HEK293 (cell line): ENCODE results near the gene PWWP2A.

Experiments
- GLI4 ChIP-seq: fragments of 450-650 bp; formaldehyde crosslinking; IDR thresholded peaks from 2 replicates; pipeline ENCODE4 v1.5.1; 2016; ENCODE audit warnings: missing biosample characterization, missing genetic modification characterization
- HOXD13 ChIP-seq: sonication (generic); formaldehyde crosslinking; IDR thresholded peaks from 2 replicates; pipeline ENCODE4 v1.8.0; 2022; ENCODE audit warnings: missing genetic modification reagents, borderline replicate concordance
- INSM2 ChIP-seq: fragments of 450-650 bp; formaldehyde crosslinking; IDR thresholded peaks from 2 replicates; pipeline ENCODE4 v1.5.1; 2016; ENCODE audit warnings: missing biosample characterization, missing genetic modification characterization
- KLF7 ChIP-seq: fragments of 450-650 bp; formaldehyde crosslinking; IDR thresholded peaks from 2 replicates; pipeline ENCODE4 v1.5.1; 2016; ENCODE audit warnings: missing biosample characterization, missing genetic modification characterization, borderline replicate concordance
- TCF7L2 ChIP-seq: IDR thresholded peaks from 2 replicates; pipeline ENCODE4 v1.6.1; 2011; ENCODE audit warnings: low read depth, mild to moderate bottlenecking, inconsistent platforms, low read length, moderate library complexity, borderline replicate concordance
- TRIM28 ChIP-seq: IDR thresholded peaks from 2 replicates; pipeline ENCODE4 v1.6.1; 2011; ENCODE audit warnings: low read length, control low read depth, borderline replicate concordance
- ZBTB17 ChIP-seq: fragments of 450-650 bp; formaldehyde crosslinking; IDR thresholded peaks from 2 replicates; pipeline ENCODE4 v1.5.1; 2016; ENCODE audit warnings: missing biosample characterization, missing genetic modification characterization
- ZBTB20 ChIP-seq: fragments of 450-650 bp; formaldehyde crosslinking; IDR thresholded peaks from 2 replicates; pipeline ENCODE4 v1.5.1; 2016; ENCODE audit warnings: missing biosample characterization, missing genetic modification characterization
- ZBTB26 ChIP-seq: fragments of 450-650 bp; formaldehyde crosslinking; optimal IDR thresholded peaks from 2 replicates; pipeline ENCODE3; 2016; ENCODE audit warnings: missing biosample characterization, mild to moderate bottlenecking, missing genetic modification characterization
- ZBTB48 ChIP-seq: fragments of 450-650 bp; formaldehyde crosslinking; IDR thresholded peaks from 2 replicates; pipeline ENCODE4 v1.5.1; 2016; ENCODE audit warnings: missing biosample characterization, missing genetic modification characterization
- ZBTB7A ChIP-seq: fragments of 450-650 bp; formaldehyde crosslinking; IDR thresholded peaks from 2 replicates; pipeline ENCODE4 v1.5.1; 2016; ENCODE audit warnings: low read depth, missing biosample characterization, missing genetic modification characterization
- ZBTB8A ChIP-seq: fragments of 450-650 bp; formaldehyde crosslinking; IDR thresholded peaks from 2 replicates; pipeline ENCODE4 v1.5.1; 2016; ENCODE audit warnings: missing biosample characterization, missing genetic modification characterization
- ZFP3 ChIP-seq: fragments of 450-650 bp; formaldehyde crosslinking; IDR thresholded peaks from 2 replicates; pipeline ENCODE4 v1.5.1; 2016; ENCODE audit warnings: low read depth, missing biosample characterization, missing genetic modification characterization
- ZFP37 ChIP-seq: fragments of 450-650 bp; formaldehyde crosslinking; IDR thresholded peaks from 2 replicates; pipeline ENCODE4 v1.5.1; 2016; ENCODE audit warnings: missing biosample characterization, missing genetic modification characterization
- ZNF155 ChIP-seq: fragments of 450-650 bp; formaldehyde crosslinking; IDR thresholded peaks from 2 replicates; pipeline ENCODE4 v1.5.1; 2016; ENCODE audit warnings: missing biosample characterization, missing genetic modification characterization
- ZNF157 ChIP-seq: fragments of 450-650 bp; formaldehyde crosslinking; IDR thresholded peaks from 2 replicates; pipeline ENCODE4 v1.5.1; 2016; ENCODE audit warnings: missing biosample characterization, missing genetic modification characterization
- ZNF223 ChIP-seq: fragments of 450-650 bp; formaldehyde crosslinking; IDR thresholded peaks from 2 replicates; pipeline ENCODE4 v1.5.1; 2016; ENCODE audit warnings: missing biosample characterization, missing genetic modification characterization
- ZNF239 ChIP-seq: fragments of 450-650 bp; formaldehyde crosslinking; IDR thresholded peaks from 2 replicates; pipeline ENCODE4 v1.5.1; 2016; ENCODE audit warnings: missing biosample characterization, missing genetic modification characterization
- ZNF335 ChIP-seq: fragments of 450-650 bp; formaldehyde crosslinking; conservative IDR thresholded peaks from 2 replicates; pipeline ENCODE4 v1.5.1; 2016; ENCODE audit warnings: missing biosample characterization, missing genetic modification characterization
- ZNF423 ChIP-seq: fragments of 450-650 bp; formaldehyde crosslinking; IDR thresholded peaks from 2 replicates; pipeline ENCODE4 v1.5.1; 2016; ENCODE audit warnings: missing biosample characterization, missing genetic modification characterization
- ZNF488 ChIP-seq: fragments of 450-650 bp; formaldehyde crosslinking; IDR thresholded peaks from 2 replicates; pipeline ENCODE4 v1.5.1; 2016; ENCODE audit warnings: missing biosample characterization, missing genetic modification characterization
- ZNF513 ChIP-seq: fragments of 450-650 bp; IDR thresholded peaks from 2 replicates; pipeline ENCODE4 v1.5.1; 2018; ENCODE audit warnings: missing biosample characterization, missing genetic modification characterization
- ZNF529 ChIP-seq: fragments of 450-650 bp; formaldehyde crosslinking; IDR thresholded peaks from 2 replicates; pipeline ENCODE4 v1.5.1; 2017; ENCODE audit warnings: missing genetic modification characterization, missing biosample characterization; ENCODE audit not compliant: insufficient replicate concordance
- ZNF561 ChIP-seq: fragments of 450-650 bp; IDR thresholded peaks from 2 replicates; pipeline ENCODE4 v1.5.1; 2018; ENCODE audit warnings: missing biosample characterization, missing genetic modification characterization, borderline replicate concordance
- ZNF585B ChIP-seq: fragments of 450-650 bp; formaldehyde crosslinking; IDR thresholded peaks from 2 replicates; pipeline ENCODE4 v1.5.1; 2016; ENCODE audit warnings: missing biosample characterization, missing genetic modification characterization
- ZNF610 ChIP-seq: fragments of 450-650 bp; formaldehyde crosslinking; IDR thresholded peaks from 2 replicates; pipeline ENCODE4 v1.5.1; 2016; ENCODE audit warnings: missing biosample characterization, missing genetic modification characterization, borderline replicate concordance
- ZNF626 ChIP-seq: fragments of 450-650 bp; sonication (Bioruptor Pico); formaldehyde crosslinking; IDR thresholded peaks from 2 replicates; pipeline ENCODE4 v1.5.1; 2018; ENCODE audit warnings: missing biosample characterization, missing genetic modification characterization, inconsistent platforms
- ZNF629 ChIP-seq: fragments of 450-650 bp; formaldehyde crosslinking; IDR thresholded peaks from 2 replicates; pipeline ENCODE4 v1.5.1; 2017; ENCODE audit warnings: missing biosample characterization, missing genetic modification characterization
- ZNF639 ChIP-seq: fragments of 450-650 bp; formaldehyde crosslinking; IDR thresholded peaks from 2 replicates; pipeline ENCODE4 v1.5.1; 2016; ENCODE audit warnings: missing biosample characterization, missing genetic modification characterization
- ZNF645 ChIP-seq: fragments of 450-650 bp; formaldehyde crosslinking; IDR thresholded peaks from 2 replicates; pipeline ENCODE4; 2016; ENCODE audit warnings: missing biosample characterization, missing genetic modification characterization
- ZNF768 ChIP-seq: fragments of 450-650 bp; formaldehyde crosslinking; IDR thresholded peaks from 2 replicates; pipeline ENCODE4 v1.5.1; 2018; ENCODE audit warnings: missing biosample characterization, mild to moderate bottlenecking, missing genetic modification characterization
- ZNF776 ChIP-seq: fragments of 450-650 bp; formaldehyde crosslinking; IDR thresholded peaks from 2 replicates; pipeline ENCODE4 v1.5.0; 2017; ENCODE audit warnings: missing biosample characterization, missing genetic modification characterization, borderline replicate concordance

The PWWP2A gene

GRCh38 chr5:160165137-160166068 lies 46.2 kb upstream of the PWWP2A start (continued):
- no peak for TF ChIP-seq ZBTB26 (tag by site-specific recombination)
- no peak for TF ChIP-seq ZBTB7A (tag by site-specific recombination)
- TF ChIP-seq ZNF610 (tag by site-specific recombination) = no peak
- no peak for TF ChIP-seq TRIM28
- TF ChIP-seq ZNF776 (tag by site-specific recombination) = no peak
- no peak for TF ChIP-seq ZNF223
- no peak for TF ChIP-seq ZNF239 (tag by site-specific recombination)
- TF ChIP-seq ZNF645 = no peak
- TF ChIP-seq ZNF155 = no peak
- peak; percentile 78 for TF ChIP-seq ZNF335 (tag by site-specific recombination)
- TF ChIP-seq ZBTB20 = peak; percentile 21; the same call in 1 of the 2 replicates
- no peak for TF ChIP-seq ZNF768 (tag by site-specific recombination)
- no peak for TF ChIP-seq INSM2 (tag by site-specific recombination)
- peak; percentile 16; the same call in 1 of the 2 replicates for TF ChIP-seq ZNF629 (tag by site-specific recombination)
- TF ChIP-seq ZBTB48 = peak; percentile 67
- no peak for TF ChIP-seq ZNF488
- peak; percentile 71 for TF ChIP-seq ZBTB17 (tag by site-specific recombination)
- no peak for TF ChIP-seq TCF7L2
- no peak for TF ChIP-seq ZNF626
- TF ChIP-seq ZNF157 (tag by site-specific recombination) = no peak
- no peak for TF ChIP-seq ZFP3 (tag by site-specific recombination)
- TF ChIP-seq ZNF585B (tag by site-specific recombination) = no peak
- TF ChIP-seq GLI4 (tag by site-specific recombination) = no peak
- TF ChIP-seq ZNF529 (tag by site-specific recombination) = no peak
- TF ChIP-seq ZBTB8A = no peak
- 0 out of 2 replicates have a peak, but pooled peaks have one; percentile 25 for TF ChIP-seq KLF7 (tag by site-specific recombination)
- TF ChIP-seq ZNF639 (tag by site-specific recombination) = no peak
- peak; percentile 37; the same call in 1 of the 2 replicates for TF ChIP-seq ZNF561 (tag by site-specific recombination)
- peak; percentile 70; the same call in 1 of the 2 replicates for TF ChIP-seq HOXD13
- 0 out of 2 replicates have a peak, but pooled peaks have one; percentile 19 for TF ChIP-seq ZNF423 (tag by site-specific recombination)
- no peak for TF ChIP-seq ZFP37
- no peak for TF ChIP-seq ZNF513 (tag by site-specific recombination)
